ENCODE measurements around the gene DGKB. TPM values are rescaled to one million over a fixed set of nuclear protein-coding genes. Genes with fewer than 3 reads are reported as not detected.

Gene DGKB
- polyA plus RNA-seq, 1 donor (not counting 4 experiments of a cell fraction or from before 2014, with no cell fraction given): 0.01 TPM

DNA sequence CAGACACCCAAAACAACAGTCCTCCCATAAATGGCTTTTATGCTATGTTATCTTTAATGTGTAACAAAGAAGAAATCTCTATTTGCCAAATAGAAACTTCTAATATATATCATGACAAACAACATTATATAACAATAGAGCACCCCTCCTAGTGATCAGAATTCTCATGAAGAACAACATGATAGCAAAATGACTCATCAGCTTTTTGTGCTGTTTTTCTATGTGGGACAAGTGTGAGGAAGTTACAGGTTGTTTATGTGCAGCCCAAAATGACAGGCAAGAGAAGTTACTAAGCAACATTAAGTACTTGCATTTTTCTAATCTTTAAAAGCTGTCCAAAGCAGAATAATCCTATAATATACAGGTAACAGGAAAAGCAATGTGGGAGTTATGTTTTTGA is 7.7 kb downstream of the DGKB start:
- DNase-seq (ENCODE audit: low read depth, low spot score): no peak

GRCh38 chr7:14892961-14893360 is 9.6 kb downstream of the DGKB start:
- no peak overlapping the region for H3K27ac ChIP-seq (ENCODE audit: control insufficient read depth, insufficient read depth, low read length)
- no peaks in the 10 kb centered on the region for H3K4me1 ChIP-seq (ENCODE audit: control insufficient read depth, extremely low read depth, insufficient read depth, low read length)
- no peak overlapping the region for H3K9ac ChIP-seq (ENCODE audit: control insufficient read depth, extremely low read depth, insufficient read depth, low read length)
- no peaks in the 10 kb centered on the region for H3K36me3 ChIP-seq (ENCODE audit: control insufficient read depth in 2 of 2, extremely low read depth in 1 of 2, insufficient read depth in 2 of 2, low read length in 2 of 2)
- DNase-seq (ENCODE audit: low read depth, low spot score): no peak
- TF ChIP-seq EZH2 (IDR thresholded peaks at IDR 0.05; ENCODE audit: low read length): no peak
- TF ChIP-seq, protein P1, sequence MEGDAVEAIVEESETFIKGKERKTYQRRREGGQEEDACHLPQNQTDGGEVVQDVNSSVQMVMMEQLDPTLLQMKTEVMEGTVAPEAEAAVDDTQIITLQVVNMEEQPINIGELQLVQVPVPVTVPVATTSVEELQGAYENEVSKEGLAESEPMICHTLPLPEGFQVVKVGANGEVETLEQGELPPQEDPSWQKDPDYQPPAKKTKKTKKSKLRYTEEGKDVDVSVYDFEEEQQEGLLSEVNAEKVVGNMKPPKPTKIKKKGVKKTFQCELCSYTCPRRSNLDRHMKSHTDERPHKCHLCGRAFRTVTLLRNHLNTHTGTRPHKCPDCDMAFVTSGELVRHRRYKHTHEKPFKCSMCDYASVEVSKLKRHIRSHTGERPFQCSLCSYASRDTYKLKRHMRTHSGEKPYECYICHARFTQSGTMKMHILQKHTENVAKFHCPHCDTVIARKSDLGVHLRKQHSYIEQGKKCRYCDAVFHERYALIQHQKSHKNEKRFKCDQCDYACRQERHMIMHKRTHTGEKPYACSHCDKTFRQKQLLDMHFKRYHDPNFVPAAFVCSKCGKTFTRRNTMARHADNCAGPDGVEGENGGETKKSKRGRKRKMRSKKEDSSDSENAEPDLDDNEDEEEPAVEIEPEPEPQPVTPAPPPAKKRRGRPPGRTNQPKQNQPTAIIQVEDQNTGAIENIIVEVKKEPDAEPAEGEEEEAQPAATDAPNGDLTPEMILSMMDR (optimal IDR thresholded peaks at IDR 0.05 in 1 of 3, IDR thresholded peaks at IDR 0.05 in 1 of 3, conservative IDR thresholded peaks at IDR 0.05 in 1 of 3; ENCODE audit: extremely low read depth in 1 of 3, insufficient read depth in 2 of 3, low read length in 3 of 3): no peak
- H3K4me2 ChIP-seq (ENCODE audit: control insufficient read depth, extremely low read depth, insufficient read depth, low read depth, low read length): no peak overlapping the region
- H3K9me1 ChIP-seq (ENCODE audit: control insufficient read depth, extremely low read depth, insufficient read depth, low read length): no peaks in the 10 kb centered on the region
- no peaks in the 10 kb centered on the region for H3K27me3 ChIP-seq (ENCODE audit: control insufficient read depth, extremely low read depth, insufficient read depth, low read length)
- no peaks in the 10 kb centered on the region for H3K79me2 ChIP-seq (ENCODE audit: control insufficient read depth, insufficient read depth, low read length)
- dilution Hi-C loops (cut with MboI; ENCODE audit: extremely low pct_ligation_motif_present, low sequenced_read_pairs): no loop called here
- H3K9me3 ChIP-seq (ENCODE audit: control insufficient read depth, low read depth, low read length): no peaks in the 10 kb centered on the region
- H4K20me1 ChIP-seq (ENCODE audit: control insufficient read depth, extremely low read depth, insufficient read depth, low read length): no peaks in the 10 kb centered on the region
- FAIRE-seq: no peak
- no peak overlapping the region for H2AFZ ChIP-seq (ENCODE audit: control insufficient read depth, low read length)
- no peak overlapping the region for H3K4me3 ChIP-seq (ENCODE audit: control insufficient read depth in 2 of 3, extremely low read depth in 1 of 3, insufficient read depth in 2 of 3, low read depth in 1 of 3, low read length in 3 of 3)

More for the DNA sequence above, 7.7 kb downstream of the DGKB start:
- H3K9me3 ChIP-seq (ENCODE audit: control insufficient read depth, low read depth, low read length): no peaks in the 10 kb centered on the region
- H3K27me3 ChIP-seq (ENCODE audit: control insufficient read depth, extremely low read depth, insufficient read depth, low read length): no peaks in the 10 kb centered on the region
- no peak for TF ChIP-seq EZH2 (IDR thresholded peaks at IDR 0.05; ENCODE audit: low read length)
- H3K9ac ChIP-seq (ENCODE audit: control insufficient read depth, extremely low read depth, insufficient read depth, low read length): no peak overlapping the region
- H3K9me1 ChIP-seq (ENCODE audit: control insufficient read depth, extremely low read depth, insufficient read depth, low read length): no peaks in the 10 kb centered on the region
- dilution Hi-C loops (cut with MboI; ENCODE audit: extremely low pct_ligation_motif_present, low sequenced_read_pairs): no loop called here
- H3K27ac ChIP-seq (ENCODE audit: control insufficient read depth, insufficient read depth, low read length): no peak overlapping the region
- H3K36me3 ChIP-seq (ENCODE audit: control insufficient read depth in 2 of 2, extremely low read depth in 1 of 2, insufficient read depth in 2 of 2, low read length in 2 of 2): no peaks in the 10 kb centered on the region
- H2AFZ ChIP-seq (ENCODE audit: control insufficient read depth, low read length): no peak overlapping the region
- FAIRE-seq: no peak
- H3K79me2 ChIP-seq (ENCODE audit: control insufficient read depth, insufficient read depth, low read length): no peaks in the 10 kb centered on the region
- H4K20me1 ChIP-seq (ENCODE audit: control insufficient read depth, extremely low read depth, insufficient read depth, low read length): no peaks in the 10 kb centered on the region
- no peak overlapping the region for H3K4me3 ChIP-seq (ENCODE audit: control insufficient read depth in 2 of 3, extremely low read depth in 1 of 3, insufficient read depth in 2 of 3, low read depth in 1 of 3, low read length in 3 of 3)
- no peak overlapping the region for H3K4me2 ChIP-seq (ENCODE audit: control insufficient read depth, extremely low read depth, insufficient read depth, low read depth, low read length)
- no peaks in the 10 kb centered on the region for H3K4me1 ChIP-seq (ENCODE audit: control insufficient read depth, extremely low read depth, insufficient read depth, low read length)

DNA sequence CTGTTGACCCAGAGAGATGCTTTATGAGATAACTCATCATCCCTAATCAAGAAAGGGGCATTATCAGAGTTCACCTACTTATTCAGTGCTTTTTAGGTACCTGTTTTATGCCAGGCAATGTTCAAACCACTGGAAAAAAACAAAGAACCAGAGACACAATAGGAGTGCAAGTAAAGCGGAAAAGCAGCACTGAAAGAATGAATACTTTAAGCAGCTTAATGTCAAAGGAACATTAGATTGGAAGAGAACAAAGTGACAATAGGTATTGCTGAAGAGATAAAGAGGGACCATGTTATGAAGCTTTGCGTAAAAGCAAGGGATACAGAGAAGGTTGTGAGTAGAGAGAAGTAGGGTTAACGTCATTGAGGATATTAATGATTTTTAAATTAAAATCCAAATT is 11.3 kb downstream of the DGKB start:
- no peak overlapping the region for H3K4me3 ChIP-seq (ENCODE audit: control insufficient read depth in 2 of 3, extremely low read depth in 1 of 3, insufficient read depth in 2 of 3, low read depth in 1 of 3, low read length in 3 of 3)
- DNase-seq (ENCODE audit: low read depth, low spot score) (no peak), FAIRE-seq (no peak)
- dilution Hi-C loops (cut with MboI; ENCODE audit: extremely low pct_ligation_motif_present, low sequenced_read_pairs): no loop called here
- no peaks in the 10 kb centered on the region for H3K79me2 ChIP-seq (ENCODE audit: control insufficient read depth, insufficient read depth, low read length)
- no peaks in the 10 kb centered on the region for H3K27me3 ChIP-seq (ENCODE audit: control insufficient read depth, extremely low read depth, insufficient read depth, low read length)
- TF ChIP-seq EZH2 (IDR thresholded peaks at IDR 0.05; ENCODE audit: low read length): no peak
- TF ChIP-seq, protein P1 (optimal IDR thresholded peaks at IDR 0.05 in 1 of 3, IDR thresholded peaks at IDR 0.05 in 1 of 3, conservative IDR thresholded peaks at IDR 0.05 in 1 of 3; ENCODE audit: extremely low read depth in 1 of 3, insufficient read depth in 2 of 3, low read length in 3 of 3): no peak
- no peak overlapping the region for H3K9ac ChIP-seq (ENCODE audit: control insufficient read depth, extremely low read depth, insufficient read depth, low read length)
- no peak overlapping the region for H2AFZ ChIP-seq (ENCODE audit: control insufficient read depth, low read length)
- H3K4me2 ChIP-seq (ENCODE audit: control insufficient read depth, extremely low read depth, insufficient read depth, low read depth, low read length): no peak overlapping the region
- no peaks in the 10 kb centered on the region for H3K9me1 ChIP-seq (ENCODE audit: control insufficient read depth, extremely low read depth, insufficient read depth, low read length)
- H3K36me3 ChIP-seq (ENCODE audit: control insufficient read depth in 2 of 2, extremely low read depth in 1 of 2, insufficient read depth in 2 of 2, low read length in 2 of 2): no peaks in the 10 kb centered on the region
- H3K9me3 ChIP-seq (ENCODE audit: control insufficient read depth, low read depth, low read length): no peaks in the 10 kb centered on the region
- no peak overlapping the region for H3K27ac ChIP-seq (ENCODE audit: control insufficient read depth, insufficient read depth, low read length)
- no peaks in the 10 kb centered on the region for H3K4me1 ChIP-seq (ENCODE audit: control insufficient read depth, extremely low read depth, insufficient read depth, low read length)
- no peaks in the 10 kb centered on the region for H4K20me1 ChIP-seq (ENCODE audit: control insufficient read depth, extremely low read depth, insufficient read depth, low read length)

Measured in keratinocyte (primary cell).